T-helper 9 cell (primary cell): ENCODE measurements around the gene SPRR2B.
"Not testable (repeated sequence)": the region's sequence is repeated elsewhere in the genome, so short reads cannot be mapped to it uniquely, and the experiment has no call there.

Experiments used
- DNase-seq: peaks from one replicate; pipeline ENCODE4 v3.0.0-alpha.2; 2020
- total RNA-seq, 2 donors: gene quantifications; one replicate each; lab custom pipeline; 2026; lab: John Stamatoyannopoulos, UW

SPRR2B gene
- total RNA-seq = 0 reads per million in 2 donors

- no peak for DNase-seq
These were observed at the start of gene SPRR2B for GRCh38 chr1:153071511-153071910. Gene SPRR2B, minus strand, starts transcription at chr1:153071611. Its CDS starts 772 bp downstream, at chr1:153070839.

GRCh38 chr1:153120945-153121344 is 49.5 kb upstream of the SPRR2B start:
- DNase-seq = no peak

- no peak for DNase-seq
These were observed 48.1 kb upstream of the SPRR2B start for GRCh38 chr1:153119491-153119971.

GRCh38 chr1:153115264-153115663 is 43.9 kb upstream of the SPRR2B start:
- not testable (repeated sequence) for DNase-seq

- DNase-seq = no peak
These were observed 42.0 kb upstream of the SPRR2B start, which contains the start of gene SPRR2F for GRCh38 chr1:153113416-153113815. Gene SPRR2F, minus strand, starts transcription at chr1:153113516. Its CDS starts 783 bp downstream, at chr1:153112733.

- not testable (repeated sequence) for DNase-seq
These were observed 41.0 kb upstream of the SPRR2B start for GRCh38 chr1:153112454-153112853.

- DNase-seq = no peak
These were observed 28.8 kb upstream of the SPRR2B start for GRCh38 chr1:153100245-153100644.

GRCh38 chr1:153099461-153100045 is 28.1 kb upstream of the SPRR2B start:
- no peak for DNase-seq

- no peak for DNase-seq
These were observed 24.4 kb upstream of the SPRR2B start for GRCh38 chr1:153095764-153096163.

- no peak for DNase-seq
These were observed 23.0 kb upstream of the SPRR2B start, which contains the start of gene SPRR2E for GRCh38 chr1:153094426-153094825. Gene SPRR2E, minus strand, starts transcription at chr1:153094526. Its CDS starts 775 bp downstream, at chr1:153093751.

- no peak for DNase-seq
These were observed 16.2 kb upstream of the SPRR2B start for GRCh38 chr1:153087652-153088051.

GRCh38 chr1:153081736-153082135 is 10.3 kb upstream of the SPRR2B start:
- DNase-seq = no peak

- no peak for DNase-seq
These were observed 1.7 kb upstream of the SPRR2B start for GRCh38 chr1:153072806-153073726.

GRCh38 chr1:153070243-153070642 is 1.2 kb downstream of the SPRR2B start:
- DNase-seq = no peak

GRCh38 chr1:153058826-153059784 is 12.3 kb downstream of the SPRR2B start:
- no peak for DNase-seq

GRCh38 chr1:153058154-153058553 is 13.3 kb downstream of the SPRR2B start:
- no peak for DNase-seq

- DNase-seq = no peak
These were observed 14.0 kb downstream of the SPRR2B start, which contains the start of gene SPRR2A for GRCh38 chr1:153057375-153057774. Gene SPRR2A, minus strand, starts transcription at chr1:153057512. Its CDS starts 777 bp downstream, at chr1:153056735.

GRCh38 chr1:153056111-153056510 is 15.3 kb downstream of the SPRR2B start:
- DNase-seq = not testable (repeated sequence)

- no peak for DNase-seq
These were observed 22.2 kb downstream of the SPRR2B start for GRCh38 chr1:153049211-153049610.

GRCh38 chr1:153040950-153041631 is 30.3 kb downstream of the SPRR2B start, which contains the start of gene SPRR2D:
Gene SPRR2D, minus strand, starts transcription at chr1:153041120. Its CDS starts 774 bp downstream, at chr1:153040346.
- DNase-seq = no peak

- DNase-seq = no peak
These were observed 36.2 kb downstream of the SPRR2B start for GRCh38 chr1:153035211-153035610.
